ENCODE data around the gene MEGF9. TPM values are rescaled to one million over a fixed set of nuclear protein-coding genes. Genes with fewer than 3 reads are reported as not detected.
A peak's percentile ranks its signal among the peaks of the same experiment; 100 is the strongest.

Gene MEGF9
- total RNA-seq, 4 donors from 2014 or later, result 17.3 to 36.4 (median 27.2) TPM

- TF ChIP-seq CTCF (IDR thresholded peaks at IDR 0.05), result no peak
- no peak for DNase-seq (ENCODE audit: low spot score)
- no peak for ATAC-seq (ENCODE audit: low FRiP score)
These were observed 87.2 kb downstream of the MEGF9 start for GRCh38 chr9:120627073-120627472.

- ATAC-seq (ENCODE audit: low FRiP score) (no peak), DNase-seq (ENCODE audit: low spot score) (no peak)
- no peak for TF ChIP-seq CTCF (IDR thresholded peaks at IDR 0.05)
These were observed 87.8 kb downstream of the MEGF9 start for GRCh38 chr9:120626512-120626911.

DNA sequence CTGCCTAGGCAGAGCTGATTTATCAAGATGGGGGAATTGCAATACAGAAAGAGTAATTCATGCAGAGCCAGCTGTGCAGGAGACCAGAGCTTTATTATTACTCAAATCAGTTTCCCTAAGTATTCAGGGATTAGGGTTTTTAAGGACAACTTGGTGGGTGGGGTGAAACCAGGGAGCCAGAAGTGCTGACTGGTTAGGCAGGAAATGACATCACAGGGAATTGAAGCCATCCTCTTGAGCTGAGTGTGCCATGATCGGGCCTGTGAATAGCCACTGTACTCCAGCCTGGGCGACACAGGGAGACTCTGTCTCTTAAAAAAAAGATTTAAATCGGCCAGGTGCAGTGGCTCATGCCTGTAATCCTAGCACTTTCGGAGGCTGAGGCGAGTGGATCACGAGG is 89.0 kb downstream of the MEGF9 start:
- no peak for TF ChIP-seq CTCF (IDR thresholded peaks at IDR 0.05)
- DNase-seq (ENCODE audit: low spot score) (no peak), ATAC-seq (ENCODE audit: low FRiP score) (no peak)

- ATAC-seq (ENCODE audit: low FRiP score) (no peak), DNase-seq (ENCODE audit: low spot score) (no peak)
- TF ChIP-seq CTCF (IDR thresholded peaks at IDR 0.05), result no peak
These were observed 91.5 kb downstream of the MEGF9 start for GRCh38 chr9:120622790-120623189.

- DNase-seq (ENCODE audit: low spot score) (no peak), ATAC-seq (ENCODE audit: low FRiP score) (no peak)
- no peak for TF ChIP-seq CTCF (IDR thresholded peaks at IDR 0.05)
These were observed 92.3 kb downstream of the MEGF9 start for GRCh38 chr9:120621941-120622340.

- DNase-seq (ENCODE audit: low spot score) (no peak), ATAC-seq (ENCODE audit: low FRiP score) (peak; percentile 81)
- peak in 1 of 3 donors; percentile 28 for TF ChIP-seq CTCF (IDR thresholded peaks at IDR 0.05)
These were observed 94.3 kb downstream of the MEGF9 start for GRCh38 chr9:120619751-120620655.
